ENCODE results near the gene MACROD2. TPM values are rescaled to one million over a fixed set of nuclear protein-coding genes. Genes with fewer than 3 reads are reported as not detected.

Gene MACROD2
- total and polyA plus RNA-seq, 2 of the 4 experiments (the other 2 are of a cell fraction), result not detected

- Histone ChIP-seq H3K36me3 (ENCODE audit: control insufficient read depth, insufficient read depth, low read length) (no peaks in the 10 kb centered on the region), H3K79me1 (ENCODE audit: low read depth in 1 of 2, low read length in 2 of 2) (no peaks in the 10 kb centered on the region), H3K9me3 (ENCODE audit: control insufficient read depth, insufficient read depth, low read length) (no peaks in the 10 kb centered on the region), H3K18ac (ENCODE audit: low read depth, low read length) (no peak overlapping the region), H3K4me3 (ENCODE audit: insufficient read depth, low read depth, low read length) (no peak overlapping the region), H2AK9ac (replicated peaks; ENCODE audit: low read depth, low read length, poor library complexity) (no peak overlapping the region), H2BK120ac (ENCODE audit: low read depth, low read length) (no peak overlapping the region), H2AK5ac (ENCODE audit: low read depth, low read length) (no peak overlapping the region), H4K91ac (ENCODE audit: insufficient read depth, low read depth, low read length) (no peak overlapping the region), H3K56ac (ENCODE audit: extremely low read depth, insufficient read depth, low read length) (no peak overlapping the region), H4K8ac (ENCODE audit: low read depth in 2 of 2, low read length in 2 of 2) (no peak overlapping the region), H3K4me2 (ENCODE audit: low read depth, low read length) (no peak overlapping the region), H3K27me3 (ENCODE audit: control insufficient read depth, insufficient read depth, low read length) (no peaks in the 10 kb centered on the region), H3K4ac (ENCODE audit: low read depth, low read length) (no peak overlapping the region), H4K5ac (ENCODE audit: low read depth, low read length) (no peak overlapping the region), H4K20me1 (ENCODE audit: insufficient read depth, low read length) (no peaks in the 10 kb centered on the region), H3K9ac (ENCODE audit: low read depth, low read length) (no peak overlapping the region), H3K9me1 (ENCODE audit: insufficient read depth, low read length) (no peaks in the 10 kb centered on the region), H3K4me1 (ENCODE audit: control insufficient read depth, insufficient read depth, low read length) (no peaks in the 10 kb centered on the region), H2BK15ac (ENCODE audit: low read depth, low read length) (no peak overlapping the region), H3K14ac (replicated peaks; ENCODE audit: low read depth, low read length) (no peak overlapping the region), H2BK5ac (ENCODE audit: low read depth, low read length, poor library complexity, severe bottlenecking) (no peak overlapping the region), H2BK20ac (ENCODE audit: low read depth, low read length) (no peak overlapping the region), H3K23ac (ENCODE audit: low read depth, low read length) (no peak overlapping the region), H3K27ac (ENCODE audit: insufficient read depth, low read length) (no peak overlapping the region), H2AFZ (replicated peaks; ENCODE audit: low read length, poor library complexity) (no peak overlapping the region)
- no TSS peak for BruUV-seq (replicated peaks)
- WGBS, 2 experiments (ENCODE audit: extremely low coverage in 2 of 2, insufficient read length in 1 of 2), result no CpG with 5 or more reads among the region's 2 CpGs
- ChIA-PET CTCF (interaction anchor here (0.6 kb wide), 1 partner anchor 10 kb away, joined by 4 read pairs; no protein-coding TSS in a partner anchor), POLR2A (ENCODE audit: unreplicated experiment) (no interaction called here)
- DNase-seq (peak; percentile 4), ATAC-seq (ENCODE audit: low read depth) (no peak)
- dilution Hi-C loops (cut with HindIII; ENCODE audit: low sequenced_read_pairs, unreplicated experiment), result no loop called here
- TF ChIP-seq SMC3 (IDR thresholded peaks at IDR 0.05; ENCODE audit: low read depth, low read length) (no peak), MXI1 (IDR thresholded peaks at IDR 0.05; ENCODE audit: borderline replicate concordance, low read depth, low read length) (no peak), CEBPB (IDR thresholded peaks at IDR 0.05; ENCODE audit: low read depth, low read length) (no peak), FOS (IDR thresholded peaks at IDR 0.05; ENCODE audit: low read depth, low read length) (no peak), POLR2A (IDR thresholded peaks at IDR 0.05; ENCODE audit: low read depth, low read length) (no peak), USF2 (IDR thresholded peaks at IDR 0.05; ENCODE audit: low read depth, low read length) (no peak), ELK1 (IDR thresholded peaks at IDR 0.05; ENCODE audit: borderline replicate concordance, low read depth, low read length) (no peak), RAD21 (IDR thresholded peaks at IDR 0.05; ENCODE audit: low read length) (no peak), CTCF (conservative IDR thresholded peaks at IDR 0.05; ENCODE audit: low read depth, low read length) (no peak), CHD1 (IDR thresholded peaks at IDR 0.05; ENCODE audit: low read depth, low read length) (no peak)
- in situ Hi-C loops (cut with MboI; ENCODE audit: low sequenced_read_pairs), result no loop called here
- intact Hi-C loops (cut with micrococcal nuclease), result no loop called here
These were observed 318.2 kb downstream of the MACROD2 start for GRCh38 chr20:14313341-14314020.

All from IMR-90 (cell line).